T47D (cell line): Measurements from ENCODE around the gene NCK2.

Experiments
- DNase-seq, 2 experiments: peaks; one replicate each; pipeline versions ENCODE4 v3.0.0 to v3.0.0-alpha.2; 2011 to 2012; ENCODE audit warnings: low read depth in 1 of 2, low spot score in 1 of 2
- JUND ChIP-seq: IDR thresholded peaks from 2 replicates; pipeline ENCODE4 v1.6.1; 2012; ENCODE audit warnings: low read depth
- in situ Hi-C: cut with HindIII; loops from 2 replicates; pipeline ENCODE4 v1.10.0; 2016; ENCODE audit warnings: low sequenced_read_pairs, low pct_unique_long_range_greater_than_20kb

NCK2 gene

DNA sequence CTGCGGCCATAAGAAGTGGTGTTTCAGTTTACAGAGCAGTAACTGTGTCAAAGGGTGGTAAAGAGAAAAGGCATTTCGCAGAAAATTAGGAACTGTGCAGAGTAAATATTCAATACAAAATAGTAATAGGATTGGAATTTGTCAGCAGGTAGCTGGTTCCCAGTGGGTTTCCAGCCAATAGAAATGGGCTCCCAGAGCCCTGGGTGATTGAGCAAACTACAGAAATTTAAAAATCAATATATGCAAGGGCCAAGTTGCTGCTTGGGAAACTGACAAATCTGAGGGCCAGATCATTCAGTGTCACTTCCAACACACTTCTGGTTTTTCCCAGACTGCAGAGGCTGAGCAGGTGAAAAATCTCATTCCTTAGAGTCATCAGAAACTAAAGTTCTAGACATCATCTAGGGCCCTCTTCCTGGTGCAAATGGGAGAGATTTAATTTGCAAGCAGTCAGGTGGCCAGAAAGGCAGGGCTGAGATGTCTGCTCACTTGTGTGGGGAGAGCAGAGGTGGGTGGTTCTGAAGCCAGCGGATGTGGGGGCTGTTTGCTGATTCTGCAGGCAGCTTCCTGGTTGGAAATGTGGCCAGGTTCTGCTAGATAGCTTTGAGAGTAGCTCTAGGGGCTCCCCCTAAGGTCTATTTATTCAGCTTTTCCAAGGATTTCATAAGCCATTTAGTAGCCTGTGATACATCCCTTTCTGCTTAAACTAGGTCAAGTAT lies 182.4 kb downstream of the NCK2 start:
- TF ChIP-seq JUND = no peak
- no peak for DNase-seq
- in situ Hi-C loops = no loop called here

DNA sequence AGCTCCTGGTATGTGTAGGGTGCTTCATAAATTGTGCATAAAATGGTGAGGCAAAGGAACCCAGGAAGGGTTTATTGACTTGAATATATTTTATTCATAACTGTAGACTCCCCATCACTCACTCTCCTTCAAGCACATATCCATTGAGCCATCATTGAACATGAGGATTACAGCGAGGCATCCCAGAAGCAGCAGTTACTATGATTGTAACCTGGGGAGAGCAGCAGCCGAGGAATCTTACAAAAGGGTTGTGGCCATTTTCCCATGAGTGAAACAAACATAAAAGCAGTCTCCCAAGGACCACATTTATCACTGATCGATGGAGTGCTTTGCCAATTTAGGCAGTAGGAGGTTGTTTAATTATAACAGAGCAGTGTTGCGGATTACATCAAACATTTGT lies 183.4 kb downstream of the NCK2 start:
- no peak for DNase-seq
- no peak for TF ChIP-seq JUND
- in situ Hi-C loops = no loop called here

DNA sequence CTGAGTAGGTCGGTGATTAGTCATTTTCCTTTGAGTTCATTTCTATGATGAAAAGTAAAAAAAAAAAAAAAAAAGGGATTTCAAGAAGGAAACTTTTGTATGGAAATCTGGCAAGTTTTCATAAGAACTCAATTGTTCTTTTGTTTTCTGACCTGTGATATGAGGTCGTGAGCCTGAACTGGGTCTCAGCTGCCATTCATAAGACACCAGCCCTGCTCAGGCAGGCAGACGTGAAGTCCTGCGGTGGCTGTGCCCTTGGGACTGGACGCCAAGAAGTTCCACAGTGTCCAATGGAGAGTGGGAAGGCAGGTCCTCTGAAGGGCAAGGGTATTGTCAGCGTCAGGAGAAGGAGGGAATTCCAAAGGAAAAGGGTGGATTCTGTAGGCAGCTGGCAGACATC lies 183.9 kb downstream of the NCK2 start:
- no peak for DNase-seq
- TF ChIP-seq JUND = no peak
- in situ Hi-C loops = no loop called here

DNA sequence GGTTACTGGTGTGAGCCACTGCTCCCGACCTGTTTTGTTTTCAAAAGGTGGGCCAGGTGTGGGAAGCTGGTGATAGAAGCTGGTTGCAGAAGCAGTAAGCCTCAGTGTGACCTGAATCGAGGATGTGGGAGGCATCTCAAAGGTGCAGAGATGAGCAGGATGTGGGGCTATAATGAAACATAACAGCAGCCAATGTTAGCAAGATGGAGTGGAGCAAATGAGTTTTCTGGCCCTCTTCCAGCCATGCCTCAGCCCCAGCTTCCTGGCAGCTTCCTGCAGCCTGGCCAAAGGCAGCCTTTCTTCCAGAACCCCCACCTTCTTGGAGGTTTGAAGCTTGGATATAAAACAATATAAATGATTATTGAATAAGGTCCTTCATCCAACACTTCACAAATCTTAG lies 184.8 kb downstream of the NCK2 start:
- no peak for TF ChIP-seq JUND
- in situ Hi-C loops = no loop called here
- DNase-seq = no peak

DNA sequence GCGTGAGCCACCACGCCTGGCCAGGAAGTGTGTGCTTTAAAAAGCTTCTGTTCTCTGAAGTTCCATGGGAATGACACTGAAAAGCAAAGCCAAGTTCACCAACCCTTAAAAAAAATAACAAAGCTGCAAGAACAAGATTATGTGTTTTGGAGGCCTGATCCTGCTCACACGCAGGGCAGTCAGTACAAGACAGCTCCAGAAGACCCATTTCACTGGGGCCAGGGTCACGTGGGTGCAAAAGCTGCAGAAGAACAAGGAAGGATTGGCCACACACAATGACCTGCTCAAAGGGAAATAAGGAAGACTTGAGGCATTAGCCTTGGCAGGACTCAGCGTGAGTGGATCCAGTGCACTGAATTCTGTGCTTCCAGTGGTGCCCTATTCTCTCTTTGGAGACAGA lies 187.9 kb downstream of the NCK2 start:
- TF ChIP-seq JUND = no peak
- in situ Hi-C loops = no loop called here
- no peak for DNase-seq

DNA sequence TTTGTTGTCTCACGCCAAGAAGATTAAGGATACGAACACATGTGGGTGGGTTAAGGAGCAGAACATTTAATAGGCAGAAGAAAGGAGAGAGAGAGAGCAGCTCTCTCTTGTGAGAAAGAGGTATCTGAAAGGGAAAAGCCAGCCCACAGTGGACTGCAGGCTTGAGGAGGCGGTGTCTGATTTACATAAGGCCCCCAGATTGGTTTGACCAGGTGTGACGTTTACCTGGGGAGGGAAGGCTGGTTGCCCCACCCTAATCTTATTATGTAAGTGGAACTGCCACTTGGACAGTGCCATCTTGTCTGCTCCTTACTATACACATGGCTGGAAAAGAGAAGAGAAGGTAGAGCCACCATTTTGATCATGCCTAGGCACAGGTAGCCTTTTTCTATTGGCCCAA lies 189.2 kb downstream of the NCK2 start:
- TF ChIP-seq JUND = no peak
- DNase-seq = peak in 1 of 2 experiments; percentile 79
- in situ Hi-C loops = no loop called here

DNA sequence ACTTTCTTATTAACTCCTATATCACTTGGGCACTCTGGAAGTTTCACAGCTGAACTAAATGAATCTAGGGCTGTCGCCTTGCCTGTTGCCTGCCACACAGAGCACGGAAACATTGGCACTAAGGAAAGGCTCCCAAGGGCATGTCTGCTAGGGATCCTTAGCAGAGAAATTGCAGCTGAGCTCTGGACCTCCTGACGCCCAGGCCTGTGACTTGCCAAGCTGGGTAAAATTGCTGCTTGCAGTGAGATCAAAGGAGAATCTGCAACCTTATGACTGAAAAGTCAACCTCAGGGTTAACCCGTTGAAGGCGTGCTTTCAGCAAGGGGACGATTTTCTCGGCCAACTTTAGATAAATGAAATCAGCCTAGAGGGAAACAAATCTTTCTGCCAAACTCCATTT lies 189.8 kb downstream of the NCK2 start:
- in situ Hi-C loops = no loop called here
- no peak for TF ChIP-seq JUND
- no peak for DNase-seq

DNA sequence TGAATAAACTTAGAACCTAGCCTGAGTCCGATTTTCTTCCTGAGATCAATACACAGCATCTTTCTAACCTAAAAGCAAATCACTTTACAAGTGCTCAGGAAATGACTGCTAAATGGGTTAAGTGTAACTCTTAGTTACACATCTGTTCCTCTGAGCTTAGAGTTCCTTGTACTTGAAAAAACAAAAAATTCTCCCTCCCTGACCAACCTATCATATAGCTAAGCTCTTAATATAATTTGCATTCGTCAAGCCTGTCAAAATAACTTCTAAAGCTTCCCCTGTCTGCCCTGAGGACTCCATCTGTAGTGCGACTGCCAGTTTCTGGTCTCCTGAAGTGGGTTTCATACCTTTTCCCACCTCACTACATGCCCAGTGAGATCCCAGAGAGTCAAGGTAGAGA lies 190.4 kb downstream of the NCK2 start:
- TF ChIP-seq JUND = no peak

DNA sequence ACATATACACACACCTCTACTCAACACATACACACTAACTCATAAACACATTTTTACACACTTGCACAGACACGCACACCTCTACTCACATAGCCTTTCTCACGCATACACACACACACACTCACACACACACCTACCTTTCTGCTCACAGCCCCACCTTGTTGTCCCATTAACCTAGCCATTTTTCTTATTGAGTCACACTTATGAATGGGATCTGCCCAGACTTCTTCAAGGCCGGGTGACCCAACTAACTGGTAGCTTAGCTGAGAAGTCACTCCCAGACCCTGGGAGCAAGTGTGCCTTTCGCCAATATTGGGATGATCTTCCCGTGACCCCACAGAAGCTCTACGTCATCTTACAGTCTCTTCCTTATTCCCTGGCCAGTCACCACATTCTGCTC lies 192.2 kb downstream of the NCK2 start:
- DNase-seq = no peak
- TF ChIP-seq JUND = no peak
- in situ Hi-C loops = no loop called here

More for the DNA sequence above, 190.4 kb downstream of the NCK2 start:
- in situ Hi-C loops = no loop called here
- no peak for DNase-seq

DNA sequence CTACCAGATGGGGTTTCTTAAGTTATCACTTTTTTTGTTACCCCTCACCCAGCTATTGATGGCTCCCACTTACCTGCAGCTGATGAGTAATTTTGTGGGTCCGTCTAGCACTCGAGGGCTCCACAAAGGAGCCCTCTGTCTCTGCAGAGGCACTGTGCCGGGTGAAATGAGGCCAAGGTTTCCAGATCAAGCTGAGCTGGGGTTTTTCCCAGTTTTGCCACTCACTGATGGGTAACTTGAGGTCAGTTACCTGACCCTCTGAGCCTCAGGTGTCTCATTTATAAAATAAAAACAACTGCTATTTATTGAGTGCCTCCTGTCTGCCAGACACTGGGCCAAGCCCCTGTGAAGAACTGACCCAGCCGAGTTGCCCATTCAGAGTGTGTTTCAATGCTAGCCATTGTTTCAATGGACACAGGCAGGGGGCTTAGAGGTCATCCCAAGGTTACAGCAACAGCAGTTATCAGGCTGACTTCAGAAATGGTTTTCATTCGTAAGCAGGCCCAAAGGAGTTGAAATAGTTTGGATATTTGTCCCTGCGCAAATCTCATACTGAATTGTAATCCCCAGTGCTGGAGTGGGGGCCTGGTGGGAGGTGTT lies 192.9 kb downstream of the NCK2 start:
- in situ Hi-C loops = no loop called here
- no peak for DNase-seq
- TF ChIP-seq JUND = no peak
